Mesothelial cell of epicardium (in vitro differentiated cells): ENCODE results near the gene MEF2A. TPM values are rescaled to one million over a fixed set of nuclear protein-coding genes. Genes with fewer than 3 reads are reported as not detected.
"Not testable (repeated sequence)": the region's sequence is repeated elsewhere in the genome, so short reads cannot be mapped to it uniquely, and the experiment has no call there.

ENCODE experiments used
- DNase-seq, 2 experiments: peaks; one replicate each; pipeline ENCODE4 v3.0.0; 2021; ENCODE audit warnings: low spot score in 2 of 2; ENCODE audit not compliant: unreplicated experiment in 2 of 2
- H3K27ac Mint-ChIP-seq: 2 replicates; pipeline ENCODE4 v1.8.0; 2021; ENCODE audit warnings: mixed read lengths
- H3K27me3 Mint-ChIP-seq: 2 replicates; pipeline ENCODE4 v1.8.0; 2021; ENCODE audit warnings: low read depth, mixed read lengths
- H3K36me3 Mint-ChIP-seq: 2 replicates; pipeline ENCODE4 v1.8.0; 2021; ENCODE audit warnings: mixed read lengths
- H3K4me1 Mint-ChIP-seq: 2 replicates; pipeline ENCODE4 v1.8.0; 2021; ENCODE audit warnings: mixed read lengths
- H3K4me3 Mint-ChIP-seq: 2 replicates; pipeline ENCODE4 v1.8.0; 2021; ENCODE audit warnings: mild to moderate bottlenecking, moderate library complexity, mixed read lengths
- H3K9me3 Mint-ChIP-seq: 2 replicates; pipeline ENCODE4 v1.8.0; 2021; ENCODE audit warnings: mixed read lengths
- total RNA-seq: library from RNA; stranded (reverse); gene quantifications from 3 replicates; pipeline ENCODE4 v1.2.1, GENCODE V29; 2021
- TF ChIP-seq, protein P1 (sequence below): fragments of 200-600 bp; sonication (generic); IDR thresholded peaks from one replicate; pipeline ENCODE4 v1.5.0; 2021; ENCODE audit warnings: antibody characterized with exemption; ENCODE audit not compliant: unreplicated experiment

The MEF2A gene
- total RNA-seq, 1 donor from 2014 or later = 39.1 TPM

DNA sequence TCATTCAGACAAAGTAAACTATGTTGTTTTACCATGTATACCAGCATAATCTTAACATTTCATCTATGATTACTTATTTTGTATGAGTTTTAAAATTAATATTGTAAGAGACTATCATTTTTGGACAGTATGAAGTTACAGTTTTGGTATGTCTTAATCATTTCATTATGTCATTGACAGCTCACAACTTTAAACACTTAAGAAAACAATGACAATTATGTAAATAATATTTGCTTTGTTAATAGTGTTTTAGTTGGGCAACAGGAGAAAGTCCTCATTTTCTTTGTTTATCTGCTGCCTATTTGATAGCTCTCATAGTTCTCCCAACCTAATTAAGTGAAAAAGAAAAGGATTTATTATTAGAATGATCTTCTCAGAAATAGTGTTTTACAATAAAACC lies 80.2 kb downstream of the MEF2A start:
- Mint-ChIP-seq H3K27ac (no peak overlapping the region), H3K36me3 (peaks cover 35% of the 10 kb centered on the region), H3K4me3 (no peak overlapping the region), H3K4me1 (no peaks in the 10 kb centered on the region), H3K27me3 (no peaks in the 10 kb centered on the region), H3K9me3 (peaks cover 10% of the 10 kb centered on the region)
- TF ChIP-seq, protein P1, sequence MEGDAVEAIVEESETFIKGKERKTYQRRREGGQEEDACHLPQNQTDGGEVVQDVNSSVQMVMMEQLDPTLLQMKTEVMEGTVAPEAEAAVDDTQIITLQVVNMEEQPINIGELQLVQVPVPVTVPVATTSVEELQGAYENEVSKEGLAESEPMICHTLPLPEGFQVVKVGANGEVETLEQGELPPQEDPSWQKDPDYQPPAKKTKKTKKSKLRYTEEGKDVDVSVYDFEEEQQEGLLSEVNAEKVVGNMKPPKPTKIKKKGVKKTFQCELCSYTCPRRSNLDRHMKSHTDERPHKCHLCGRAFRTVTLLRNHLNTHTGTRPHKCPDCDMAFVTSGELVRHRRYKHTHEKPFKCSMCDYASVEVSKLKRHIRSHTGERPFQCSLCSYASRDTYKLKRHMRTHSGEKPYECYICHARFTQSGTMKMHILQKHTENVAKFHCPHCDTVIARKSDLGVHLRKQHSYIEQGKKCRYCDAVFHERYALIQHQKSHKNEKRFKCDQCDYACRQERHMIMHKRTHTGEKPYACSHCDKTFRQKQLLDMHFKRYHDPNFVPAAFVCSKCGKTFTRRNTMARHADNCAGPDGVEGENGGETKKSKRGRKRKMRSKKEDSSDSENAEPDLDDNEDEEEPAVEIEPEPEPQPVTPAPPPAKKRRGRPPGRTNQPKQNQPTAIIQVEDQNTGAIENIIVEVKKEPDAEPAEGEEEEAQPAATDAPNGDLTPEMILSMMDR = no peak
- DNase-seq = no peak

DNA sequence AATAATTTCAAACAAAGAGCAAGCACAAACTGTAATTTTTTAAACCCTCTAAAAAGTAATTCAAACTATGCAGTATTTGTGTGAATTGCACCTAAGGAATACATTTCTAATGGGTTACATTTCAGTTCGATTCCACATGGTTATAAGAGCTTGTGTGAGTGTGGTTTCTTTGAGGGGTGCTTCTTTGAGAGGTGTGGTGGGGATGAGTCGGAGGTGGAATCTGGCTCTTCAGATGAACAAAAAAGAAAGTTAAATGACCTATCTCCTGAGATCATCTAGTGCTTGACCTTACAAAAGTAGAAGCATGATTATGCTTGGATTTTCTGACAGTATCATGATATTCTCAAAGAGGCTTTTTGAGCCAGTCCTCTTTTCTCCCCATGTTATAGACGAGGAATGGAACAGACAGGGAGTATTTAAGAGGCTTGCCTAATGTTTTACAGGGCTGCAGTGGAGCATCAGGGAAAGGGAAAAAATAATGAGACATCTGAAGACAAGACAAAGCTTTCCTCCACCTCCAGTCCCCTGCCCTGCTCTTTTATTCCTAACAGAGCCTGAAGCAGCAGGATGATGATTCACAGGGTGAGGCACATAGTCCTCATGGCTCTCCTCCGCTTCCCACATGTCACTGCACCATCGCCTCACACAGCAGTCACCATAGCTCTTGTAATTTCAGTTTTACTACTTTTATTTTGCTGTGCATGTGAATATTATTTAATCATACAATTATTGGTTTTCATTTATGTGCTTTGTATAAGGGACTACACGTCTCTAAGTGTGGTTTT lies 85.4 kb downstream of the MEF2A start:
- Mint-ChIP-seq H3K4me3 (no peak overlapping the region), H3K9me3 (peaks cover 8% of the 10 kb centered on the region), H3K36me3 (peaks cover 28% of the 10 kb centered on the region), H3K27ac (no peak overlapping the region), H3K4me1 (no peaks in the 10 kb centered on the region), H3K27me3 (no peaks in the 10 kb centered on the region)
- TF ChIP-seq, protein P1 = no peak
- DNase-seq = no peak

DNA sequence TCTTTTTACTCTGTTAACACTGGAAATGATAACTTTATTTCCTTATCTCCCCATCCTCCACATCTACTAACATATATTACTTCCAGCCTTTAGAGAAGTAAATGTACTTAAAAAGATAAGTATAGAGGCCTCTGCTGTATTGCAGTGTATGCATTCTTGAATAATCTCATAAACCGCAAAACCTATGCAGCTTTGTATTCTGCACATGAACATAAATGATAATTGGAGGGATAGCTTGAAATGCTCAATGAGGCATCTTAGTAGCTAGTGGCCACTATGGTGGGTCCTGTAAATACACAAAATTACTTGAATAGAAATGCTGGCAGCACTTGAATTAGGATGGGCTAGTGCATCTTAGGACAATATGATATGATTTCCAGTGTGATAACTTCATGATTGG lies 90.4 kb downstream of the MEF2A start:
- Mint-ChIP-seq H3K27ac (no peak overlapping the region), H3K4me3 (no peak overlapping the region), H3K27me3 (no peaks in the 10 kb centered on the region), H3K36me3 (peaks cover 29% of the 10 kb centered on the region), H3K9me3 (no peaks in the 10 kb centered on the region), H3K4me1 (no peaks in the 10 kb centered on the region)
- TF ChIP-seq, protein P1 = no peak
- no peak for DNase-seq

DNA sequence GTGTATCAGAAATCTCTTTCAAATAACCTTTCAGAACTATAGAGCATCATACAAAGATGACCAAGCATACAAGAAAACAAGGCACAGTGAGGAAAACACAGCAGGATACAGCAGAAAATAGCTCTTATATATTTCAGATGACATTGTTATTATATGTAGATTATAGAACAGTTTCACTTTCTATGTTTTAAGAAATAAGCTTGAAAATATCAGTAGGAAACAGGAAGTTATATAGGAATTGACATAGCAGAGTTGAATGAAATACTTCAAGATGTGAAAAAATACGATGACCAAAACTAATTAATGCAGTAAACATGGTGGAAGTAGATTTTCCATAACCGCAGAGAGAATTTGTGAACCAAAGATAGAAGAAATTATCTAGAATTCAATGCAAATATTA lies 92.2 kb downstream of the MEF2A start:
- TF ChIP-seq, protein P1 = no peak
- Mint-ChIP-seq H3K27me3 (no peaks in the 10 kb centered on the region), H3K4me3 (no peak overlapping the region), H3K4me1 (no peaks in the 10 kb centered on the region), H3K9me3 (no peaks in the 10 kb centered on the region), H3K27ac (no peak overlapping the region), H3K36me3 (peaks cover 17% of the 10 kb centered on the region)
- no peak for DNase-seq

DNA sequence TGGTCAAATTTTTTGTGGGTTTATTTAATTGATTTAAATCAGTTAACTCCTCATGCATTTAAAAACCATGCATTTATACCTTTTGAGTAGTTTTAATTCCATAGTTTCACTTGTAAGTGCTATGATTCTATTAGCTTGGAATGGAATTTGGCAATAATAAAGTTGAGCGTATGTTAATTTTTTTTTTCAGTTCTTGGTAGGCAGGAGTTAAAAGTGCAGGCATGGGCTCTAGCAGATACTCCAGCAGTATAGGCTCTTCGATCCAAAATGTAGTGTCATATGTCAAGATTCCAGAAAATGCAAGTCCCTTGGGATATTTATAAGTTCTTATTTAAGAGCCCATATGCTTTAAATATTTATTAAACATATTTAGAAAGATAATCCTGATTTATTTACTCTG lies 97.1 kb downstream of the MEF2A start:
- H3K27ac Mint-ChIP-seq = peak overlapping the region; percentile 6

DNA sequence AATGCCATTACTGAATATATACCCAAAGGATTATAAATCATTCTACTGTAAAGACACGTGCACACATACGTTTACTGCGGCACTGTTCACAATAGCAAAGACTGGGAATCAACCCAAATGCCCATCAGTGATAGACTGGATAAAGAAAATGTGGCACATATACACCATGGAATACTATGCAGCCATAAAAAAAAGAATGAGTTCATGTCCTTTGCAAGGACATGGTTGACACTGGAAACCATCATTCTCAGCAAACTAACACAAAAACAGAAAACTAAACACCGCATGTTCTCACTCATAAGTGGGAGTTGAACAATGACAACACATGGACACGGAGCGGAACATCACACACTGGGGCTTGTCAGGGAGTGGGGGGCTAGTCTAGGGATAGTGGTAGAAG lies 100.3 kb downstream of the MEF2A start:
- not testable (repeated sequence) for H3K4me1 Mint-ChIP-seq, DNase-seq, H3K9me3 Mint-ChIP-seq, H3K27me3 Mint-ChIP-seq, H3K4me3 Mint-ChIP-seq, H3K27ac Mint-ChIP-seq
- peaks cover 35% of the 10 kb centered on the region for H3K36me3 Mint-ChIP-seq

More for the DNA sequence above, 97.1 kb downstream of the MEF2A start:
- no peaks in the 10 kb centered on the region for H3K4me1 Mint-ChIP-seq
- TF ChIP-seq, protein P1 = no peak
- H3K9me3 Mint-ChIP-seq = peaks cover 7% of the 10 kb centered on the region
- no peaks in the 10 kb centered on the region for H3K27me3 Mint-ChIP-seq
- no peak for DNase-seq
- peaks cover 44% of the 10 kb centered on the region for H3K36me3 Mint-ChIP-seq
- no peak overlapping the region for H3K4me3 Mint-ChIP-seq
